HepG2 (cell line): Measurements from ENCODE around the gene FNDC8. TPM values are rescaled to one million over a fixed set of nuclear protein-coding genes. Genes with fewer than 3 reads are reported as not detected.

Experiments used
- ATAC-seq: fragments of 200-7000 bp; cut with Tn5 transposase; 3 replicates; pipeline ENCODE4 v1.9.1; 2020; ENCODE audit warnings: mild to moderate bottlenecking, moderate library complexity
- BruUV-seq: library from RNA; stranded (reverse); fragments of 400-500 nt; replicated peaks from 2 replicates; lab custom pipeline; 2021; lab: Mats Ljungman, UMichigan
- CTCF ChIA-PET: fragments of 300-600 bp; formaldehyde crosslinking; extraction: SDS; loops from one replicate; lab custom pipeline; 2021; ENCODE audit warnings: low total read pairs, inconsistent platforms, low intra/inter-chr PET ratio; lab: Yijun Ruan, JAX
- POLR2A ChIA-PET: fragments of 350-600 bp; sonication (Branson Sonifier 250); formaldehyde crosslinking; loops from one replicate; lab custom pipeline; 2020; ENCODE audit warnings: antibody characterized with exemption, inconsistent platforms; lab: Yijun Ruan, JAX
- DNase-seq: peaks from one replicate; pipeline ENCODE4 v3.0.0-alpha.2; 2015; ENCODE audit warnings: low spot score
- FAIRE-seq: peaks from 3 replicates; lab custom pipeline; 2011; peaks lifted over from hg19 to GRCh38; lab: Jason Lieb, UNC
- H2AFZ ChIP-seq: one replicate; pipeline ENCODE4 v1.6.1; 2011; ENCODE audit warnings: low read length, inconsistent platforms
- H3K27ac ChIP-seq: fragments of 300-600 bp; 3 replicates; pipeline ENCODE4 v1.8.0; 2011; ENCODE audit warnings: mixed run types, mild to moderate bottlenecking, mixed read lengths, low read length, inconsistent platforms; ENCODE audit not compliant: insufficient read depth; ENCODE audit errors: extremely low read length
- H3K27me3 ChIP-seq, 2 experiments: fragments of 200-600 bp in 1 of 2; 2 replicates in 1 of 2; 3 replicates in 1 of 2; pipeline versions ENCODE4 v1.6.0 to v1.8.0; 2011; ENCODE audit warnings: low read length in 2 of 2, mild to moderate bottlenecking in 2 of 2, moderate library complexity in 2 of 2, inconsistent platforms in 1 of 2; ENCODE audit not compliant: insufficient read depth in 2 of 2, control insufficient read depth in 1 of 2
- H3K36me3 ChIP-seq, 2 experiments: fragments of 200-600 bp in 1 of 2; replicated peaks in 1 of 2; 2 replicates in 1 of 2; 3 replicates in 1 of 2; pipeline versions ENCODE4 v1.5.1 to v1.8.0; 2011; ENCODE audit warnings: low read length in 2 of 2, inconsistent platforms in 1 of 2; ENCODE audit not compliant: insufficient read depth in 2 of 2, control insufficient read depth in 1 of 2
- H3K4me1 ChIP-seq: 2 replicates; pipeline ENCODE4 v1.5.1; 2012; ENCODE audit warnings: low read length, inconsistent platforms; ENCODE audit not compliant: insufficient read depth
- H3K4me2 ChIP-seq: 2 replicates; pipeline ENCODE4 v1.6.0; 2011; ENCODE audit warnings: low read depth, low read length, inconsistent platforms
- H3K4me3 ChIP-seq, 3 experiments: fragments of 200-600 bp in 1 of 3; sonication (generic), shearing (Covaris generic) in 1 of 3; replicated peaks in 1 of 3; 2 replicates each; pipeline ENCODE4 v1.5.1; 2011 to 2016; ENCODE audit warnings: low read length in 3 of 3, inconsistent platforms in 2 of 3, low read depth in 2 of 3, mild to moderate bottlenecking in 2 of 3, control low read depth in 1 of 3, mixed read lengths in 1 of 3; ENCODE audit not compliant: insufficient read depth in 1 of 3
- H3K79me2 ChIP-seq: one replicate; pipeline ENCODE4 v1.6.1; 2011; ENCODE audit warnings: low read length, inconsistent platforms; ENCODE audit not compliant: insufficient read depth
- H3K9ac ChIP-seq: 2 replicates; pipeline ENCODE4 v1.6.0; 2011; ENCODE audit warnings: mild to moderate bottlenecking, low read depth, low read length, inconsistent platforms; ENCODE audit not compliant: insufficient read depth
- H3K9me3 ChIP-seq: 2 replicates; pipeline ENCODE4 v1.5.1; 2012; ENCODE audit warnings: mild to moderate bottlenecking, low read length
- H4K20me1 ChIP-seq: 2 replicates; pipeline ENCODE4 v1.6.0; 2011; ENCODE audit warnings: inconsistent platforms, mild to moderate bottlenecking, low read length, moderate library complexity; ENCODE audit not compliant: insufficient read depth
- CBFB ChIP-seq: sonication (generic); formaldehyde crosslinking; IDR thresholded peaks from 2 replicates; pipeline ENCODE4 v1.4.0; 2020; ENCODE audit warnings: missing genetic modification reagents
- CHD4 ChIP-seq: fragments of 200-600 bp; sonication (generic); IDR thresholded peaks from 2 replicates; pipeline ENCODE4 v1.7.0; 2017; ENCODE audit warnings: mild to moderate bottlenecking, low read length, borderline replicate concordance
- ELF4 ChIP-seq: sonication (generic); formaldehyde crosslinking; IDR thresholded peaks from 2 replicates; pipeline ENCODE4 v1.5.0; 2020; ENCODE audit warnings: missing genetic modification reagents, mild to moderate bottlenecking, moderate library complexity, borderline replicate concordance
- GMEB1 ChIP-seq: sonication (generic); formaldehyde crosslinking; IDR thresholded peaks from 2 replicates; pipeline ENCODE4 v1.5.1; 2020; ENCODE audit warnings: missing genetic modification reagents, mild to moderate bottlenecking, borderline replicate concordance
- IKZF5 ChIP-seq: IDR thresholded peaks from 2 replicates; pipeline ENCODE4 v1.6.1; 2018; ENCODE audit warnings: missing genetic modification reagents, mild to moderate bottlenecking, missing compliant biosample characterization
- JDP2 ChIP-seq: sonication (generic); formaldehyde crosslinking; IDR thresholded peaks from 2 replicates; pipeline ENCODE4 v1.8.1; 2022; ENCODE audit warnings: missing genetic modification reagents, borderline replicate concordance
- LRRFIP1 ChIP-seq: sonication (generic); formaldehyde crosslinking; conservative IDR thresholded peaks from 2 replicates; pipeline ENCODE4 v1.4.0; 2020; ENCODE audit warnings: missing genetic modification reagents
- REPIN1 ChIP-seq: sonication (generic); formaldehyde crosslinking; IDR thresholded peaks from 2 replicates; pipeline ENCODE4 v1.8.0; 2022; ENCODE audit warnings: missing genetic modification reagents, low read depth, mild to moderate bottlenecking, borderline replicate concordance
- ZNF143 ChIP-seq: sonication (generic); formaldehyde crosslinking; IDR thresholded peaks from 2 replicates; pipeline ENCODE4 v1.4.0; 2020; ENCODE audit warnings: missing genetic modification reagents
- ZNF256 ChIP-seq: sonication (generic); formaldehyde crosslinking; conservative IDR thresholded peaks from 2 replicates; pipeline ENCODE4 v1.4.0; 2020; ENCODE audit warnings: missing genetic modification reagents
- ZNF383 ChIP-seq: sonication (generic); formaldehyde crosslinking; IDR thresholded peaks from 2 replicates; pipeline ENCODE4 v1.4.0; 2020; ENCODE audit warnings: missing genetic modification reagents, mild to moderate bottlenecking, borderline replicate concordance
- ZNF431 ChIP-seq: sonication (generic); formaldehyde crosslinking; IDR thresholded peaks from 2 replicates; pipeline ENCODE4 v1.9.0; 2022; ENCODE audit warnings: missing genetic modification reagents, low read depth, mild to moderate bottlenecking, borderline replicate concordance
- ZNF441 ChIP-seq: sonication (generic); formaldehyde crosslinking; IDR thresholded peaks from 2 replicates; pipeline ENCODE4 v1.7.0; 2021; ENCODE audit warnings: missing genetic modification reagents, borderline replicate concordance
- WGBS: methylation state at CpG from one replicate; pipeline ENCODE4 v1.1.6; 2017; ENCODE audit warnings: low lambda C conversion rate; 5-methylcytosine and 5-hydroxymethylcytosine counted together
- in situ Hi-C: cut with HindIII; loops from 2 replicates; pipeline ENCODE4 v1.10.0; 2017; ENCODE audit warnings: low pct_unique_long_range_greater_than_20kb; ENCODE audit not compliant: extremely low pct_ligation_motif_present
- intact Hi-C: fragments of 100-400 bp; cut with micrococcal nuclease; formaldehyde crosslinking; loops from one replicate; pipeline ENCODE4 v1.10.0; 2022; ENCODE audit not compliant: unreplicated experiment
- polyA plus RNA-seq, 8 experiments: library from polyadenylated mRNA; depleted of rRNA in 3 of 8; stranded (reverse) in 7 of 8; unstranded in 1 of 8; fragments of >200 nt; fragmentation: Illumina TruSeq in 4 of 8; extraction: Trizol in 4 of 8; gene quantifications; 2 replicates each; pipeline versions ENCODE4 v1.2.1 to v1.2.3, GENCODE V29; 2011 to 2016; ENCODE audit warnings: low read depth in 4 of 8, missing spikeins in 1 of 8, mixed read lengths in 1 of 8; ENCODE audit not compliant: insufficient read depth in 1 of 8
- total RNA-seq, 5 experiments: library from RNA; depleted of rRNA; stranded (reverse); fragments of >200 nt; fragmentation: Illumina TruSeq; extraction: Trizol; gene quantifications; 2 replicates each; pipeline ENCODE4 v1.2.3, GENCODE V29; 2016; ENCODE audit warnings: low read depth in 1 of 5
- TF ChIP-seq, protein P1 (sequence below): sonication (generic); formaldehyde crosslinking; IDR thresholded peaks from 2 replicates; pipeline ENCODE4 v1.9.0; 2021; ENCODE audit warnings: missing genetic modification reagents, mild to moderate bottlenecking, borderline replicate concordance
- TF ChIP-seq, protein P2 (sequence below), 2 experiments: sonication (generic) in 1 of 2; formaldehyde crosslinking in 1 of 2; IDR thresholded peaks; 2 replicates each; pipeline versions ENCODE4 v1.5.1 to v1.6.1; 2011 to 2020; ENCODE audit warnings: borderline replicate concordance in 1 of 2, low read depth in 1 of 2, low read length in 1 of 2, mild to moderate bottlenecking in 1 of 2, missing genetic modification reagents in 1 of 2, moderate library complexity in 1 of 2

FNDC8 gene
- total and polyA plus RNA-seq, 2 of the 13 experiments (the other 11 are each of a cell fraction or from before 2014, with no cell fraction given), result not detected

DNA sequence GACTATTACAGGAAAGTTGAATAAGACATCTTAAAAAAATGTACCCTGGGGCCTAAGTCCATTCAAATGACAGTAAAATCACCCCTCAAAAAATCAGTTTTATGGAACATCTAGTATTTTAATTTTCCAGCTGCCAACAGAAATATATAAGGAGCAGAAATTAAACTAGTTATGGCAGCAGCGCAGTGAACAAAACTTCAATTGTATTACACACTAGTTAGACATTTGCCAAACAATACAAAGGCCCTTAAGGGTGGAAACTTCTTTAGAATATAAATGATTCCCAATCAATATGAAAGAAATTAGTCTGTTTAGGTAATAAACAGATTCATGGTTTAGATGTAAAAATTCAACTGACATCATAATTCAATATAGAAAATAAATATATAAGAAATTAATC is 39.8 kb upstream of the FNDC8 start:
- H3K4me3 ChIP-seq, result no peak overlapping the region
- H3K79me2 ChIP-seq, result peaks cover 92% of the 10 kb centered on the region
- no peak for DNase-seq
- no peaks in the 10 kb centered on the region for H4K20me1 ChIP-seq
- H3K4me1 ChIP-seq, result peaks cover 93% of the 10 kb centered on the region
- ChIA-PET CTCF (no interaction called here), POLR2A (interaction anchor here (1.1 to 2.7 kb wide), 2 partner anchors 18 kb away, joined by 3 to 27 read pairs; partner anchors contain the start of gene RFFL)
- intact Hi-C loops (no loop called here), in situ Hi-C loops (no loop called here)
- no TSS peak for BruUV-seq
- H3K9ac ChIP-seq, result no peak overlapping the region
- no peak overlapping the region for H2AFZ ChIP-seq
- no peak for ATAC-seq
- H3K27me3 ChIP-seq, result no peaks in the 10 kb centered on the region
- FAIRE-seq, result no peak
- WGBS, result 100% methylated on average over 1 of the region's 1 CpG
- no peak overlapping the region for H3K4me2 ChIP-seq
- no peaks in the 10 kb centered on the region; a peak in 1 of 5 replicates for H3K36me3 ChIP-seq
- H3K9me3 ChIP-seq, result no peaks in the 10 kb centered on the region
- no peak overlapping the region for H3K27ac ChIP-seq
- TF ChIP-seq, protein P1, sequence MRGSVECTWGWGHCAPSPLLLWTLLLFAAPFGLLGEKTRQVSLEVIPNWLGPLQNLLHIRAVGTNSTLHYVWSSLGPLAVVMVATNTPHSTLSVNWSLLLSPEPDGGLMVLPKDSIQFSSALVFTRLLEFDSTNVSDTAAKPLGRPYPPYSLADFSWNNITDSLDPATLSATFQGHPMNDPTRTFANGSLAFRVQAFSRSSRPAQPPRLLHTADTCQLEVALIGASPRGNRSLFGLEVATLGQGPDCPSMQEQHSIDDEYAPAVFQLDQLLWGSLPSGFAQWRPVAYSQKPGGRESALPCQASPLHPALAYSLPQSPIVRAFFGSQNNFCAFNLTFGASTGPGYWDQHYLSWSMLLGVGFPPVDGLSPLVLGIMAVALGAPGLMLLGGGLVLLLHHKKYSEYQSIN (CRISPR knock-in tag), result no peak
- TF ChIP-seq IKZF5 (CRISPR knock-in tag) (no peak), LRRFIP1 (CRISPR knock-in tag) (no peak), ZNF143 (CRISPR knock-in tag) (no peak), ZNF431 (no peak), ZNF383 (CRISPR knock-in tag) (no peak), ELF4 (CRISPR knock-in tag) (no peak), ZNF256 (no peak), CBFB (CRISPR knock-in tag) (no peak), GMEB1 (CRISPR knock-in tag) (no peak), JDP2 (CRISPR knock-in tag) (no peak), CHD4 (no peak), ZNF441 (CRISPR knock-in tag) (no peak), REPIN1 (CRISPR knock-in tag) (no peak)
- TF ChIP-seq, protein P2, sequence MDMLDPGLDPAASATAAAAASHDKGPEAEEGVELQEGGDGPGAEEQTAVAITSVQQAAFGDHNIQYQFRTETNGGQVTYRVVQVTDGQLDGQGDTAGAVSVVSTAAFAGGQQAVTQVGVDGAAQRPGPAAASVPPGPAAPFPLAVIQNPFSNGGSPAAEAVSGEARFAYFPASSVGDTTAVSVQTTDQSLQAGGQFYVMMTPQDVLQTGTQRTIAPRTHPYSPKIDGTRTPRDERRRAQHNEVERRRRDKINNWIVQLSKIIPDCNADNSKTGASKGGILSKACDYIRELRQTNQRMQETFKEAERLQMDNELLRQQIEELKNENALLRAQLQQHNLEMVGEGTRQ (IDR thresholded peaks at IDR 0.05; ENCODE audit: low read depth, low read length), result no peak
- TF ChIP-seq, protein P2 (CRISPR knock-in tag; IDR thresholded peaks at IDR 0.05; ENCODE audit: borderline replicate concordance), result no peak
